ENCODE data around the gene HPSE2. TPM values are rescaled to one million over a fixed set of nuclear protein-coding genes. Genes with fewer than 3 reads are reported as not detected.

Gene HPSE2
- total and polyA plus RNA-seq, 2 of the 8 experiments (the other 6 are each of a cell fraction or from before 2014, with no cell fraction given) = 0.41 to 0.58 TPM

DNA sequence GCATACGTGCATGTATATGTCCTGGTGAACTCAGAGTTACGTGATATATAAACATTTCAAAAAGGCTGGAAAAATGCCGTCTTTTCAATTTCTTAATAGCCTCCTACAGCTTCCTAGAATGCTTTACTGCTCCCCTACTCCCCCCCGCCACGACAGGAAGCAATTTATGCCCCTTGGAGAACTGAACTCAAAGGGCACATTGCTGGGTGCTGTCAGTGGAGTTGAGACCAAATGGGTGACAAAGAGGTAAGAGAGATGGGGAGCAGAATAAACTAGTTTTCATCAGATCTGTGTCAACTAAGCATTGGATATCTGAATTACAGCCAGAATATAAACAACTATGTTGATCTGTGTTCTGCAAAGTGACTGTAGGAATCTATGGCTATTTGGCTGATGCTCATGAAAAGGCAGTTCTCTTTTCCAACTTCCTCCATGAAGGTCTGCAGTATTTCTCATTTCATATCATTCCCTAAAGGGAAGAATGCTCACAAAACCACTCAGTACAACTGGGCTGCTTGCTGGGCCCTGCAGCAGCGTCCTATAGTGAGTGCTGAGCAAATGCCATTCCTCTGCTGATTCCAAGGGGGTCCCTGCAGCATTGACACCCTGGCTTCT lies 617.6 kb downstream of the HPSE2 start:
- CTCF ChIA-PET (ENCODE audit: partially characterized antibody) = no interaction called here
- no peaks in the 10 kb centered on the region for H4K20me1 ChIP-seq (replicated peaks in 1 of 2; ENCODE audit: control insufficient read depth in 1 of 2, insufficient read depth in 2 of 2, low read length in 2 of 2)
- H3K23me2 ChIP-seq (ENCODE audit: low read depth, low read length) = no peaks in the 10 kb centered on the region

More for the DNA sequence above, 617.6 kb downstream of the HPSE2 start:
- no peak overlapping the region for H3K4ac ChIP-seq (replicated peaks; ENCODE audit: insufficient read length, low read depth, low read length)
- no peak overlapping the region for H4K91ac ChIP-seq (replicated peaks; ENCODE audit: insufficient read length, low read length)
- H2BK15ac ChIP-seq (ENCODE audit: low read length) = no peak overlapping the region
- no peak overlapping the region for H3K4me2 ChIP-seq (ENCODE audit: insufficient read depth in 1 of 2, low read depth in 2 of 2, low read length in 2 of 2)
- 91% methylated on average over 6 of the region's 6 CpGs; no CpG with 5 or more reads in 1 of the 2 experiments for WGBS, 2 experiments (ENCODE audit: extremely low coverage in 1 of 2, insufficient coverage in 1 of 2, insufficient read length in 1 of 2, insufficient replicate concordance in 2 of 2, low coverage in 1 of 2, low lambda C conversion rate in 2 of 2, missing lambda C conversion rate in 1 of 2)
- H2AK5ac ChIP-seq (ENCODE audit: low read depth, low read length) = no peak overlapping the region; the same call in 1 of the 2 replicates
- DNase-seq (ENCODE audit: low read depth in 1 of 2, low spot score in 2 of 2) (no peak), FAIRE-seq (no peak)
- H3K36me3 ChIP-seq (ENCODE audit: control insufficient read depth in 2 of 4, insufficient read depth in 4 of 4, low read length in 3 of 4) = no peaks in the 10 kb centered on the region
- no peak overlapping the region for H2BK120ac ChIP-seq (replicated peaks; ENCODE audit: low read depth, low read length)
- H2BK20ac ChIP-seq (ENCODE audit: low read length) = no peak overlapping the region
- H3K79me2 ChIP-seq (ENCODE audit: control insufficient read depth in 1 of 2, insufficient read depth in 2 of 2, low read length in 2 of 2) = no peaks in the 10 kb centered on the region
- H3K4me3 ChIP-seq (ENCODE audit: extremely low read depth in 1 of 4, insufficient read depth in 2 of 4, low read depth in 3 of 4, low read length in 4 of 4) = no peak overlapping the region
- H3K18ac ChIP-seq (ENCODE audit: extremely low read depth, low read length) = no peak overlapping the region
- POLR2A ChIA-PET (ENCODE audit: partially characterized antibody) = no interaction called here
- H4K5ac ChIP-seq (ENCODE audit: insufficient read length, low read depth, low read length) = no peak overlapping the region
- no peak overlapping the region; the same call in 1 of the 2 replicates for H4K8ac ChIP-seq (ENCODE audit: extremely low read depth, insufficient read depth, low read length)
- TF ChIP-seq POU5F1 (IDR thresholded peaks at IDR 0.05; ENCODE audit: low read depth, low read length) (no peak), JUN (IDR thresholded peaks at IDR 0.05; ENCODE audit: low read depth, low read length) (no peak), BRCA1 (IDR thresholded peaks at IDR 0.05; ENCODE audit: low read depth, low read length) (no peak), SIRT6 (IDR thresholded peaks at IDR 0.05; ENCODE audit: low read length) (no peak)
- H3K27ac ChIP-seq (ENCODE audit: low read depth, low read length) = no peak overlapping the region
- H2BK12ac ChIP-seq (ENCODE audit: low read depth, low read length) = no peak overlapping the region
- no peaks in the 10 kb centered on the region for H3K79me1 ChIP-seq (ENCODE audit: low read depth, low read length)
- no peaks in the 10 kb centered on the region for H3K27me3 ChIP-seq (replicated peaks in 1 of 4; ENCODE audit: control insufficient read depth in 3 of 4, extremely low read depth in 1 of 4, insufficient read depth in 3 of 4, low read length in 3 of 4)
- H2BK5ac ChIP-seq (ENCODE audit: low read depth, low read length) = no peak overlapping the region
- H3K9me3 ChIP-seq (ENCODE audit: insufficient read depth in 2 of 2, low read depth in 1 of 2, low read length in 1 of 2) = no peaks in the 10 kb centered on the region
- no peak overlapping the region for H3K14ac ChIP-seq (ENCODE audit: insufficient read length)
- H3K23ac ChIP-seq (ENCODE audit: insufficient read length) = no peak overlapping the region
- peaks cover 0 to 15% (median 9%) of the 10 kb centered on the region in 4 experiments; a peak in 4 of 7 replicates for H3K4me1 ChIP-seq (replicated peaks in 1 of 4; ENCODE audit: control insufficient read depth in 3 of 4, insufficient read depth in 4 of 4, low read length in 3 of 4)
- H3K9ac ChIP-seq (replicated peaks in 1 of 4; ENCODE audit: extremely low read depth in 1 of 4, low read depth in 3 of 4, low read length in 3 of 4) = no peak overlapping the region
- H3K56ac ChIP-seq (replicated peaks; ENCODE audit: insufficient read length, low read depth, low read length) = no peak overlapping the region
- no peak overlapping the region for H2AFZ ChIP-seq (ENCODE audit: low read length)

Data from H1 (cell line).